Left renal pelvis (tissue), 4 donors: ENCODE results near the gene KIF25. TPM values are rescaled to one million over a fixed set of nuclear protein-coding genes. Genes with fewer than 3 reads are reported as not detected.
"Not testable (repeated sequence)": the region's sequence is repeated elsewhere in the genome, so short reads cannot be mapped to it uniquely, and the experiment has no call there.

ENCODE experiments used
- DNase-seq, 4 donors: peaks; one replicate each; pipeline ENCODE4 v3.0.0-alpha.2; 2013; ENCODE audit warnings: low read depth in 4 of 4, low spot score in 3 of 4
- polyA plus RNA-seq, 4 donors: library from polyadenylated mRNA; unstranded; fragments of 120-200 nt; gene quantifications; one replicate each; pipeline ENCODE4 v1.2.1, GENCODE V29; 2013; ENCODE audit not compliant: insufficient read length in 4 of 4

The KIF25 gene
- polyA plus RNA-seq, 4 donors, result 0.14 to 0.87 (median 0.83) TPM

DNA sequence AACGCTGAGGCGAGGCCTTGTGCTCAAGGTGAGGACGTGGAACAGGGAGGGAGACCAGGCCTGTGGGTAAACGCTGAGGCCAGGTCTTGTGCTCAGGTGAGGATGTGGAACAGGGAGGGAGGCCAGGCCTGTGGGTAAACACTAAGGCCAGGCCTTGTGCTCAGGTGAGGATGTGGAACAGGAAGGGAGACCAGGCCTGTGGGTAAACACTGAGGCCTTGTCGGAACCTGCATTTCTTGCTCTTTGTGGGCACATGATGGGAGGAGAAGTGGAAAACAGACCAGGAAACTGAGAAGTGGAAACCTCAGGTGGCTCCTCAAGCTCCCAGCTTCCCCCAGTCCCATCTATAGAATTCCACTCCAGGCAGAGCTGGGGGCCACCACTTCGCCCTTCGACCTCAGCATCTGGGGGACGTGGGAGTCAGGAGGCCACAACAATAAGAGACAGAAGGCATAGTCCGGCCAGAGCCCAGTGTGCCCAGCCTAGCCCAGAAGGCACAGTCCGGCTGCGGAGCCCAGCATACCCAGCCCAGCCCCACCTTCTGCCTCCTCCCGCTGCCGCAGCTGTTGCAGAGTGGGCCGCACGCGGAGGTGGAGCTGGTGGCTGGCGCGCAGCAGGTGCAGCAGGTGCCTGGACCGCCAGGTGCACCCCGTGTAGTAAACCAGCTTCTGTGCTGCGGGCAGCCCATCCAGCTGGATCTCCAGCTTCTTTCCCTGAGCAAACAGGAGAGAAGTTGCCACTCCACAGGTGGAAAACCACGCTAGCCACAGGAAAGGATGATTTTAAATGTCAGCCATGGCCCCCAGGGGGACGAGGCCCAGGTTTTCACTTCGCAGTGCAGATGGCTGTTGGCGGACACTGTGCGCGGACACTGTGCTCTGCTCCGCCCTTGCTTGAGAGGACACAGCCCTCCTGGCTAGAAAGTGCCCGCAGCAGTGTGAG is 64.1 kb downstream of the KIF25 start:
- no peak for DNase-seq

GRCh38 chr6:168062346-168063289 is 65.1 kb downstream of the KIF25 start:
- DNase-seq, result no peak

- DNase-seq, result no peak
These were observed 66.0 kb downstream of the KIF25 start for GRCh38 chr6:168063431-168063830.

DNA sequence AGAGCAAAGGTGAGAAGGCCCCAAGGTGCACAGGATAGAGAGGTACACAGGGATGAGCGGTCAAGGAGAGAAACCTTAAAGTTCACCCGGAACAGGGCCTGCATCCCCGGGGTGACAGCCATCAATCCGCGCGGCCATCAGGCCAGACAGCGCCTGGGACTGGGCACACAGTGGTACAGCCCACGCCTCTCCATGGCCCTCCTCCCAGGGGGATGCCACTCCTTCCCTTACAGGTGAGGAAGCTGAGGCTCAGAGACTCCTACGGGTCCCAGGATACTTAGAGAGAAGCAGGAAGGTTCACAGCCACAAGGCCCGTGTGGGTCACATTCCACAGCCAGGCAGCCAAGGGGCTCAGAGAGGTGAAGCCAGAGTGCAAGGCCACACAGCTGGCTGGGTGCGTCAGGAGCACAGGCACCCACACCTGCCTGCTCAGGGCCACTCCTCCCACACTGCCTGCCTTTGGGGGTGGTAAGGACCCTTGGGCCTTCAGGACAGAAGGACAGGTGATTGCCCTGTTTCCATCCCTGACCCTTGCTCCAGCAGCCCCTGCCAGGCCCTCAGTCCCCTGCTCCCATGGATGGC is 66.8 kb downstream of the KIF25 start:
- no peak for DNase-seq

- DNase-seq, result no peak
These were observed 69.7 kb downstream of the KIF25 start for GRCh38 chr6:168067081-168067759.

- no peak for DNase-seq
These were observed 73.3 kb downstream of the KIF25 start for GRCh38 chr6:168070804-168071203.

DNA sequence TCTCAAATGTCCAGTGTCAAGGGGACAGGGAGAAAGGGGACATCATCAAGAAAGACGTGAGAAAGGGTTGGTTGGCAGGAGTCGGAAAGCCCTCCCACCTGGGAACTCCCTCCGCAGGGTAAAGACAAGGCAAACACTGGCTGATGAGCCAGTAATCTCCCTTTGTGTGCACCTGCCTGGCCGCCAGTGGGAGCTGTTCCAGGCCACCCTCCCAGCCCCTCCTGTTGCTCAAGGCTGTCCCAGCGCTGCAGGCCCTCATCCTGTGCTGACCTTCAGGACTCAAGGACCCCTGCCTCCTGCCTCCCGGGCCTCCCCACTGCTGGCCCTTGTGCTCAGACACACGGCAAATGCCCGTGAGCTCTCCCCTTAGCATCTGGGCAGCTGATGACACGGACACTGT is 74.1 kb downstream of the KIF25 start:
- DNase-seq, result no peak

DNA sequence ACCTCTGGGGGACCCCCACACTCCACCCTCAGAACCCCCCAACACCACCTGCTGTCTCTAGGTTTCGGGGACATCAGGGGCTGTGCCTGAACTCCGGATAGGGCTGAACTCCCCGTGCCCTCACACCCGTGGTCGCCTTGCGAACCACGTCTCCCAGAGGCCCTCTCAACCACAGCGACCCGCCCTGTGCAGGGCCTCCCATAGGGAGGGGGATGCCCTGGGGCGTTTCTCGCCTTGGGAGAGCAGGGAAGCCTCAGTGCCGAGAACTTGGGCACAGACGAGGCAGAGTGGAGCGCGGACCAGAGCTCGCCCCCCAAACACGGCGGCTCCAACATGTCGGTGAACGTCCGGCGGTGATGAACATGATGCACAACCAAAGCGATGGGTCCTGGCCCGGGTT is 74.8 kb downstream of the KIF25 start:
- DNase-seq, result no peak

DNA sequence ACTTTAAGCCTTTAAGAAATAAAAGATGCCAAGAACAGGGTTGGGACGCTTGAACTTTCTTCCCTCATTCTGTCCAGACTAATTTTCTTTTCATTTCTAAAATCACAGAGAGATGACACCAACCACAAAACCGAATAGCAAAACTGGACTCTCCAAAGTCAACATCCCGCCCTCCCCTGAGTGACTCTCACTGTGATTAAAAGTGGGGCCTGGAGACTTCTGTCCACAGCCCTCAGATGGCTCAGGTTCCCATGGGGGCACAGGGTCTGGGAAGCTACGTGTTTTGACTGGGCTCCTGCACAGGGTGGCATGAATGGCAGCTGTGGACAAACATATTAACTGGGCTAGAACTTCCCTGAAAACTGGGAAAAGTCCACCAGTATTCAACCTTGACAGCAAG is 75.3 kb downstream of the KIF25 start:
- no peak for DNase-seq

DNA sequence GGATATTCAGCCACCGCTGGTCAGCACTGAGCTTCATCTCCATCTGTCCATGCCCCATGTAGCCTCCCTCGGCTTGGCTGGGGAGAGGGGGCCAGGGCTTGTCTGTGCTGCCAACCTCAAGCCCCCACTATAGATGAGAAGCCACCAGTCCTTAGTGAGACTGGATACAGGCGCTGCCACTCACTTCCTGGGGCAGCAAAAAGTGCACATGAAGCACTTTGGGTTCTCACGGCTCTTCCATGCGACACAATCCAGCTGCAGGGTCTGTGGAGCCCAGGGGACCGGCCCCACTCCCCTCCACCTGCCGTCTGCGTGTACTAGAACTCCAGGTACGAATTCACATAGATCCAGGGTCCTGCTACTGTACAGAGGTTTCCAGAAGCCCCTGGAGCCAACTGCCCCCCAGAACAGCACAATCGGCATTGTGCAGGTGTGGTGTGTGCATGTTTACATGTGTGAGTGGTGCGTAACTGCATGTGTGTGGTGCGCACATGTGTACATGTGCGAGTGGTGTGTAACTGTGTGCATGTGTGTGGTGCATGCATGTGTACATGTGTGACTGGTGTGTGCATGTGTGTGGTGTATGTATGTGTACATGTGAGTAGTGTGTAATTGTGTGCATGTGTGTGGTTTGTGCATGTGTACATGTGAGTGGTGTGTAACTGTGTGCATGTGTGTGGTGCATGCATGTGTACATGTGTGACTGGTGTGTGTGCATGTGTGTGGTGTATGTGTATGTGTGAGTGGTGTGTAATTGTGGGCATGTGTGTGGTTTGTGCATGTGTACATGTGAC is 76.7 kb downstream of the KIF25 start:
- DNase-seq, result no peak

GRCh38 chr6:168075216-168075615 is 77.7 kb downstream of the KIF25 start:
- DNase-seq, result no peak

DNA sequence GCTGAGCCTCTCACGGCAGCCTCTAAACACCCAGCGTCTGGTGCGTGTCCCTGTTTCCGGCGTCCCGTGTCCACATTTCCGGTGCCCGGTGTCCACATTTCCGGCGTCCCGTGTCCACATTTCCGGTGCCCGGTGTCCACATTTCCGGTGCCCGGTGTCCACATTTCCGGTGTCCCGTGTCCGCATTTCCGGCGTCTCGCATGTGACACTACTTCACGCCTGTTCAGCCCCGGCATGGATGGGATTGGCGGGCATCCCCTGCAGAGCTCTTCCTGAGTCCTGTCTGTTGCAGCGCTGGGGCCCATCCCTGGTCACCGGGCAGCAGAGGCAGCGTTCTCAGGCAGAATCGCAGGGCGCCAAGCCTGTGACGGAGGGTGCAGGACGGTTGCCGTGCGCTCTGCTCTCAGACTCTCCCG is 78.3 kb downstream of the KIF25 start:
- no peak for DNase-seq

DNA sequence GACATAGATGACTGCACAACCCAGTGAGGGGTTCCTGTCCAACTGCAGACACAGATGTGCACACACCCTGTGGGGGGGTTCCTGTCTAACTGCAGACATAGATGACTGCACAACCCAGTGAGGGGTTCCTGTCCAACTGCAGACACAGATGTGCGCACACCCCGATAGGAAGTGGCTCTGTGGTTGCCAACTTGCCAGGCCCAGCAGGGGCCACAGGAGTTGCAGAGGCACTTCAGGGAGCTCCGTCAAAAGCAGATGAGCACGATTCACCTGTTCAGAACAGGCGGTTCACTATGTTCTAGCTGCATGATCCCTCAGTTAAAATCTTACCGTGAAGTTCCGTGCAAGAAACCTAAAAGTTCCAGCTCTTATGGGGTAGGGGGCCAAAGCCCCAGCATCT is 79.9 kb downstream of the KIF25 start:
- DNase-seq, result not testable (repeated sequence)

GRCh38 chr6:168078175-168078942 is 80.9 kb downstream of the KIF25 start:
- no peak for DNase-seq

DNA sequence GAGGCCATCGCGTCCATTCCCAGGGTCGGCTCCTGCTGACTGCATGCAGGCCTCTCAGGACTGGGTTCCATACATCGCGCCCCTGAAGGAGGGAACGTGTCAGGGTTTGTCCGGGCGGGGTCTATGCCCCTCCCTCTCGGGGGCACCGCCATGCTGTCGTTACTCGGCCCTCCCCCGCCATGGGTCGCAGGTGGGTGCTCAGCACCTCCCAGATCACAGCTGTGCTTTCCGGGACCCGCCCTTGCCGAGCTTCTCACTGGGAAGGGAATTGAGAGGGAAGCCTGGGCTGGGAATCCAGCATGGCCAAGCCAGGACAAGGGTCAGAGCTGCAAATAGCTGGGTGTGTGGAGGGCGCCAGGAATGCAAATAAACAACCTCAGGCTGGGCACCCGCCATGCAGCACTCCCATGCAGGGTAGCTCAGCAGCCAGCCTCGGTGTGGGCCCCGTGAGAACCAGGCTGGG is 81.5 kb downstream of the KIF25 start, which contains the start of gene FRMD1:
Gene FRMD1, minus strand, starts transcription at position 270 of the 463 bp plus-strand sequence. Its CDS starts 118 bp downstream, at position 152.
- peak in 1 of 4 donors; percentile 55 for DNase-seq

- DNase-seq, result no peak
These were observed 83.1 kb downstream of the KIF25 start for GRCh38 chr6:168080393-168081077.

DNA sequence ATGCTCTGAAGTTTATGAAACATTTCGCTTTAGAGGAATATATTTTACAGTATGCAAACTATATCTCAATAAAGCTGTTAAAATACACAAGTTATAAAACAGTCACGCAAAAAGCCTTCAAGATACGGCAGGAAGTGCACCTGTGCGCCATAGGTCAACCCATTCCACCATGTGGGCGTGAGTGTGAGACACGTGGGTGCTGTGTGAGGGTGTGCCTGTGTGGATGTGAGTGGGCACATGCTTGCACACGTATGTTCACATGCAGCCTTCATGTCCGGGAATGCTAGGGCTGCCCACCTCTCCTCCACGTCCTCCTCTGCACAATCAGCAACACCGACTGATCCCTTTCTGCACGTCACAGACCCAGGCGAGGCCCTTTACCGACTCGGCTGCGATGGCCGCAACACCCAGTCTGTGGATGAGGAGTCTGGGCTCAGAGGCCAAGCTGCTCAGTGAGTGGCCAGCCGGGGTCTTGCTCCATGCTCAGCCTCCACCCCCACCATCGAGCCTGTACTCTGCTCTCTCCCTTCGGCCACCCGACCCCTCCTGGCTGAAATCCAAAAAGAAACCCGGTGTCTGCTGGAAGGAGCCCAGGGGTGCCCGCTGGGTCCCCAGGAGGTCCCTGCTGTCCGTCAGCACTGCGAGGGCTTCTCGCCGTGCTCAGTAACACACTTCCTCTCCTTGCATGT is 84.5 kb downstream of the KIF25 start:
- DNase-seq, result no peak
